OCI-LY3 (cell line): ENCODE data around the gene GMEB2.

Source experiments
- CTCF ChIP-seq: fragments of 200-600, 300-600 bp; sonication (generic); IDR thresholded peaks from 2 replicates; pipeline ENCODE4 v1.5.1; 2014; ENCODE audit warnings: antibody characterized with exemption, low read length, low read depth
- EZH2phosphoT487 ChIP-seq: fragments of 200-600 bp; shearing (Covaris generic); IDR thresholded peaks from 2 replicates; pipeline ENCODE4 v1.6.1; 2018; ENCODE audit warnings: antibody characterized with exemption, mixed run types, low read depth

GRCh38 chr20:63572071-63572787 lies 54.7 kb downstream of the GMEB2 start:
- TF ChIP-seq EZH2phosphoT487 (no peak), CTCF (no peak)
